Measurements from ENCODE around the gene SLC38A11.
A peak's percentile ranks its signal among the peaks of the same experiment; 100 is the strongest.
"Not testable (repeated sequence)": the region's sequence is repeated elsewhere in the genome, so short reads cannot be mapped to it uniquely, and the experiment has no call there.

The SLC38A11 gene

DNA sequence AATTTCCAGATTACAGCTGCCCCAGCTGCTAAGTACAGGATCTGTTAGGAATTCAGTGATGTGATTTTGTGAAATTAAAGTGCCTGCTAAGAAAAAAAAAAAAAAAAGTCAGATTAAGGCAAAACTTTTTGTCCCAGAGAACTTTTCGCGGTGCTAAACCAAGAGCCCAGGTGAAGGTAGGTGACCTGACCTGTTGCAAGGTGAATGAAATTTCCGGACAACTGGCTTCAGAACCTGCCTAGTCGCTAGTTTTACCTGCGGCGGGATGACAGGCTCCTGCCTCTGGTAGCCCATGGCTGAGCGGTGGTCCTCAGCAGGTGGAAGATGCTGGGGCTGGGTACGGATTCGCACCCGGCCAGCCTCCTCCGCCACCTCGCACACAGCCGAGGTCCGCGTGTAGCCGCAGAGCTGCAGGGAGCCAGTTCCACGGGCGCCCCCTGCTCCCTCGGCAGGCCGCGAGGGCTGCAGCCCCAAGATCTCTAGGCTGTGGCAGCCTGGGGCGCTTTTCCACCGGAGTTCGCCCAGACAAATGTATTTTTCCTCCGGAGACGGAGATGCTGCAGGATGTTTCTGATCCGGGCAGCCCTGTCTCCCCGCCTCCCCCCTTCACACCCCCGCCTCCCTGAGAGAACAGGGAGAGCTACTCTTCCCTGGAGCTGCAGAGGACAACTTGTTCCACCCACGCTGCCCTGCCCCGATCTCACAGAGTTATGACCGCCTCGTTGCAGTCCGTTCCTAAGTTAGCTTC, at the start of gene SLC38A11:
Gene SLC38A11 (minus strand): TSS at position 572 of the 748 bp plus-strand sequence. CDS start 278 bp downstream, at position 294.
- no peak for DNase-seq (ENCODE audit: low spot score)

GRCh38 chr2:165003443-165004130, 48.3 kb upstream of the SLC38A11 start:
- no peak for DNase-seq (ENCODE audit: low spot score)

DNA sequence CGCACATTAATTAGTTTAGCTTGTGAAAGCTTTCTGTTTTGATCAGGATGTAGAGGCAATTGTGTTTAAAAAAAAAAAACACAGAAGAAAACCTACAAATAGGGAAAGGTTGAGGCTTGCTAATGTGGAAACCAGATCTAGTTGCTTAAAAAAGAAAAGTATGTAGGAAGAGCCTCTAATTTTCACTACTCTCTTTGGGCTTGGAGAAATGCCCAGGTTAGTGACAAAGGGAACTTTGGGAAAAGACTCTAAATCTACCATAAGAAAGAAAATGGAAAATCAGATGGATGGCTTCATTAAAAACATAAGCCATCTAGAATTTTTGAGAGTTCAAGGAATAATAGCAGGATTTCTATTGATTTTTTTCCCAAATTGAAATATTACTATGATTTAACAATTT, 47.3 kb upstream of the SLC38A11 start:
- DNase-seq (ENCODE audit: low spot score) = no peak

DNA sequence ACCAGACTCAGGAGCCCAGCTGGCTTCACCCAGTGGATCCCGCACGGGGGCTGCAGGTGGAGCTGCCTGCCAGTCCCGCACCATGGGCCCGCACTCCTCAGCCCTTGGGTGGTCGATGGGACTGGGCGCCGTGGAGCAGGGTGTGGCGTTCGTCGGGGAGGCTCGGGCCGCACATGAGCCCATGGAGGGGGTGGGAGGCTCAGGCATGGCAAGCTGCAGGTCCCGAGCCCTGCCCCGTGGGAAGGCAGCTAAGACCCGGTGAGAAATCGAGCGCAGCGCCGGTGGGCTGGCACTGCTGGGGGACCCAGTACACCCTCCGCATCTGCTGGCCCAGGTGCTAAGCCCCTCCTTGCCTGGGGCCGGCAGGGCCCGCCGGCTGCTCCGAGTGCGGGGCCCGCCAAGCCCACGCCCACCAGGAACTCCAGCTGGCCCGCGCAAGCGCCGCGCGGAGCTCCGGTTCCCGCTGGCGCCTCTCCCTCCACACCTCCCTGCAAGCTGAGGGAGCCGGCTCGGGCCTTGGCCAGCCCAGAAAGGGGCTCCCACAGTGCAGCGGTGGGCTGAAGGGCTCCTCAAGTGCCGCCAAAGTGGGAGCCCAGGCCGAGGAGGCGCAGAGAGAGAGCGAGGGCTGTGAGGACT, 39.5 kb upstream of the SLC38A11 start:
- DNase-seq (ENCODE audit: low spot score) = not testable (repeated sequence)

- no peak for DNase-seq (ENCODE audit: low spot score)
Observed at GRCh38 chr2:164993287-164994016, 38.1 kb upstream of the SLC38A11 start.

DNA sequence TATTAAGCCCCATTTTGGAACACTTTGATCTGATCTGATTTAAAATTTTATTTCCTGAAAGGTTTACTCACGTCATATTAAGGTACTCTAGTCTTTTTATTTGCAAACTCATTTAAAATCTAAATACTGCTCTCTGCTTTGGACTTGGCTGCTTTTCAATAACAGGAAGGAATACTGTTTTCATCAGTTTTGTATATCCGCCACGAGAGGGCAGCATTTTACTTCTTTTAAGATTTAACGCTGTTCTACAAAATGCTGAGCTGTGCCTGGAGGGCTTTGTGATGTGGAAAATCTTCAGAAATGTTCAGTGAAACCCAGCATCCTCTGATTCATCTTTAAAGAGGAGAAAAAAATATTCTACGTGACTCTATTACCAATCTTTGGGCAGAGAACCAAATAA, 37.5 kb upstream of the SLC38A11 start:
- peak; percentile 26 for DNase-seq (ENCODE audit: low spot score)

DNA sequence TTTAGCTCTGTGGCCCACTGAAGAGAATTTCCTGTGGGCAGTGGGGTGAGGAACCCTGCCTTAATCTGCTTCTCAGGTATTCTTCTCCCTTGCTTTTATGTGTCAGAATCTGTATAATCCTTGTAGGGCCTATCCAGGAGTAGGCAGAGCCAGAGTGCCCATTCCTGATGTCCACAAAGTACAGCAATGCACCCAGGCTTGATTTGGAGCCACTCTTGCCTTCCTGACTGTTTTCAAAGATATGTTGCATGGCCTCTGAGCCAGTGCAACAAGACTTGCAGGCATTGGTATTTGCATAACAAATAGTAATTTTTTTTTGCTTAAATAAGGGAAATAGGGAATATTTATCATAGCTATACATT, 36.7 kb upstream of the SLC38A11 start:
- not testable (repeated sequence) for DNase-seq (ENCODE audit: low spot score)

DNA sequence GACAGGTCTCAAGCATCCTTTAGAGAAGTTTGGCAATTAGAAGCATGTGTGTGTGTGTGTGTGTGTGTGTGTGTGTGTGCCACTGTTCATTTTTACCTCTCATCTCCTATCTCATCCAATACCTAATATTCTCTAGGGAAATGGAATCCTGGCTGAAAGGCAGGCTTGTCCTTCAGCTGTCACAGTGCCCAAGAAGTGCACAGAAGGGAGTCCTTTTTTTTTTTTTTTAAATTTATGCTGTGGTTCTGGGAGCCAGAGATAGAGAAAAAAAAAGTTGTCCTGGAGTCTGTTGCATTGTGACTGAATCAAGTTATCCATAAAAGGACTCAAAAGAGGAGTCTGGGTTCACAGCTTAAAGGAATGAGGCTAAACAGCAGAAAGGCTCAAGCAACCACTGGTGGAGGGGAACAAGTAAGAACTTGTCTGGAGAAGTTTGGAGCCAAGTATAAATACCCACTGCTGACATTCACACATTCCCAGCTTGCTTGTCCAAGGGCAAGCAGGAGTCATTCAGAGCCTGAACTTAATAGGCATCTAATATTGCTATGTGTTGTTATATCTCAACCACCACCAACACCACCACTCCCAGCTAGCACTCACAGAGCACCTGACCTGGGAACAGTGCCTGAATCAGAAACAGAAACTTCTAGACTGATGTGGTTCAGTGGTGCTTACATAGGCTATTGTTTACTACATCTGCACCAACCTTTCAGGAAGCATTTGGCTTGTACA, 36.2 kb upstream of the SLC38A11 start:
- not testable (repeated sequence) for DNase-seq (ENCODE audit: low spot score)

GRCh38 chr2:164990953-164991352, 35.6 kb upstream of the SLC38A11 start:
- DNase-seq (ENCODE audit: low spot score) = not testable (repeated sequence)

- not testable (repeated sequence) for DNase-seq (ENCODE audit: low spot score)
Observed at GRCh38 chr2:164988805-164989204, 33.5 kb upstream of the SLC38A11 start.

DNA sequence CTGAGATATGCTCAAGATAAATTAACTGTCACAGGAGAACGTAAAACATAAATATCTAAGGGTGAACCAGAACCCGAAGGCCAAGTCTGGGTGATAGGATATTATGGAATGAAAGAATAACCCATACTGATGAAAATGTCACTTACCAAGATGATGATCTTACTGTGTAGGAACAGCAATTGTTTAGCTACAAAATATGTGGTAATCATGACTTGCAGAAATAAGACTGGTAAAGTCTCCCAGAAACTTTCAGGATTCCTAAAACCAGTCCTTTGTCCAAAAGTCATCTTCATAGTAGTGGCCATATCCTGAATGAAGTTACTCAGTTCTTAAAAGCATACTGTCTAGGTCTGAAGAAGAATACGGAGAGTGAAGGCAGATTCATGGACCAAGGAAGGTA, 30.7 kb upstream of the SLC38A11 start:
- DNase-seq (ENCODE audit: low spot score) = not testable (repeated sequence)

DNA sequence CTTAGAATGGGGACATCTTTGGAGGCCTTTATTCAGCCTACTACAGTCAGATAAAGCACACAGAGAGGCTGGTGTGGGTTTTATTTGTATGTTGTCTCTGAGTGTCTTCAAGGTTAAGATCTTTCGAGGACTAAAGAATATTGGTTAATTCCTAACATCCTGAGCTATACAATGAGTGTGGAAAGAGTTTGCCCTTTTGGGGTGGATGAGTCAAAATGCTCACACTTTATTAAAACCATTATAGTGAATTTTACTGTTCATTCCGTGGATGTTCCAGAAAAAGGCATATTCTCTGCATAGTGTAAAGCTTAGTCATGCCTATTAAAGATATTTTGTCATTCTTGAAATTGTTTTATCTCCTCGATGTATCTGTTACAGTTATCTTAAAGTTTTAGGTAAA, 29.1 kb upstream of the SLC38A11 start:
- DNase-seq (ENCODE audit: low spot score) = no peak

DNA sequence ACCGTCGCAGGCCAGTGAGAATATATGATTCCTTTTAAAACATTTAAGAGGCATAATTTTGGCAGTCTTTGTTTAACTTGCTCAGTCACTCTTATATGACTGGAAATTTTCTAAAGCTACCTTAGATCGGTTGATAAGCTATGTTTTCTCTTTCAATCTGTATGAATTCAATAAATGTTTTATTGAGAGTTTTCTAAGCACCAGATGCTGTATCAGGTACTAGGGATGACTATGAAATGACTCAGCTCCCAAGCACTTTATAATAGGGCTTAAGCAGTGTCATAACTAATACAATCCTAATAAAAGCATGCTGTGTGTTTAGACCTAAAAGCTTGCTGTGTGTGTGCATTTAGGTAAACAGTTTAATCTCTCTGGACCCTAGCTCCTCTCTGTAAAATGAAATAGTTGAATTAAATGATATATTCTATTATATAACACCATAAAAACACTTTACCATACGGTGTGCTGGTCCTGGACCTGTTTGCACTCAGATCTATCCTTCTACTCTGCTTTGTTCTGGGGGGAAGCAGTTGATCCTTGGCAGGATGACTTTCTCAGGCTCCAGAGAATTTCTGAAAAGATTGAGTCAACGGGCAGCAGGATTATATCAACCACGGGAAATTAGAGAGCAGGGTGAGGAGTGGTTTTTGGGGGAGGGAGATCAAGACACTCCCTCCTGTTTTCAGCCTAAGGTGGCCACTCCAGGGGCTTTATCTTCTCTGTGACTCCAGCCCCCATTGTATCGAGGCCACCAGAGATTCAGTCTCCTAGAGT, 26.1 kb upstream of the SLC38A11 start:
- no peak for DNase-seq (ENCODE audit: low spot score)

DNA sequence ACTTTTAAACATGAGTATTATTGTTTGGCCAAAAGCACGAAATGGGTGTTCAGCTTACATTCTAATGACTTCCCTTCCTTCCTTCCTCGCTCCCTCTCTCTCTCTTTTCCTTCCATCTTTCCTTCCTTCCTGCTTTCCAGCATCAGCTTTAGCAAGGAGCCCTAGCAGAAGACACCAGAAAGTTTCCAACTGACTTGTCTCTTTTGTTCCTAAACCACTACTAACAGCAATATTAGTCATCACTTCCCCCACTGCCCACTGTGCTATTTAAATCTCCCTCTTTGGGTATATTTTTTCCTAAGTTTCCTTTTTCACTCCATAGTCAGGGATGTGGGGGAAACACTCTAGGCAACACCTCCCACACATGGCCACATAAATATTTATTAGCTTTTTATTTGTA, 25.4 kb upstream of the SLC38A11 start:
- DNase-seq (ENCODE audit: low spot score) = not testable (repeated sequence)

DNA sequence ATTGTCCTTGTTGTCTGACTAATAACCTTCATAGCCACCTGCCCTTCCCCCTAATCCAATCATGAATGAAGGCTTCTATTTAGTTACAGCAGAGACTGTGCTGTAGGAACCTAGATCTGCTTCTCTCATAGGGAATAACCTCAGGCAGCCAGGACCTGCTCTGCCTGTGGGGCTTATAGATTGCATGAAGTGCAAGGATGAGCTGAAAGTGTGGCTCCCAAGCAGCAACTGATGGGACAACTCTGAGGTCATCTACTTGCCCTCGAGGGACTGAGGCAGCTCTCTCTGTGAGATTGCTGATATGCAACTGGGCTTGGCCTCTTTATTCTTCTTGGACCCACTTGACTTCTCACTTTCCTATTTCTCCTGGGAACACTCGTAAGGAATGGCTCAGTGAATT, 23.8 kb upstream of the SLC38A11 start:
- no peak for DNase-seq (ENCODE audit: low spot score)

DNA sequence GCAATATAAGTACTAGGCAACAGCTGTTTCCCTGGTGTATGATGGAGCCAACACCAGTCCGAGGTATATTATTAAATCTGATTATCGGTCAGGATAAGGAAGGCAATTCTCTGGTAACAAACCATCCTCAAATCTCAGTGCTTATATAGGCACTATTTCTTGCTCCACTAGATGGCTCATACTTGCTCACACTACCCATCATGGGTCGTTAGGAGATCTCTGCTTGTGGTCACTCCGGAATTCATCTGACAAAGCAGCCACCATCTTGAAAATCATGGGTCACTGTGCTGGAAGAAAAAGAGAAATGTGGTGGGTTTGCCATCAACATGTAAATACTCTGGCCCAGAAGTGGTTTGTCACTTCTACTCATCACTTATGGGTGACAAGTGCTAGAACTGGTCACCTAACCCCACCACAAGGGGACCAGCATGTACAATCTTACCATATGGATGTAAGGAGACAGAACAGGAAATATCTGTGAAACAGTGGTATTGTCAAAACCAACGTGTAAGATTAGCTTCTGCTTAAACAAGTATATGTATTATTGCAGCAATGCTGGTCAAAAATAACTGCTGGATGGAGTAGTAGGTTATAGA, 21.6 kb upstream of the SLC38A11 start:
- not testable (repeated sequence) for DNase-seq (ENCODE audit: low spot score)

DNA sequence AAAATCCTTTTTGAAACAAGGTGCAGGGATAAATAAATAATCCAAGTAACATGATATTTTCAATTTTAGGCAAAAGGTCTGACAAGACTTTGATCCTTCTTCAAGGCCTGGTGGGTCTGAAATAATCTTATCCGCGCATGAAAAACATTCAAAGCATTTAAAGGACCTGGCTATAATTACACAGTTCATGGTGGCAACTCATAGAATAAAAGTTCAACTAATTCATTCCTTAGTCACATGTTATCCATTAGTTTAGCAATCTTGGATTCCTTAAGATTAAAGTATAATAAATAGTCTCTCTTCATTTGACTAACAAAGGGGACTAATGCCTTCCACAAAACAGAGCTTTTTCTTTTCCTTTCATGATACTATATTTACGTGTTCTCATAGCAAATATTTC, 21.0 kb upstream of the SLC38A11 start:
- DNase-seq (ENCODE audit: low spot score) = no peak

DNA sequence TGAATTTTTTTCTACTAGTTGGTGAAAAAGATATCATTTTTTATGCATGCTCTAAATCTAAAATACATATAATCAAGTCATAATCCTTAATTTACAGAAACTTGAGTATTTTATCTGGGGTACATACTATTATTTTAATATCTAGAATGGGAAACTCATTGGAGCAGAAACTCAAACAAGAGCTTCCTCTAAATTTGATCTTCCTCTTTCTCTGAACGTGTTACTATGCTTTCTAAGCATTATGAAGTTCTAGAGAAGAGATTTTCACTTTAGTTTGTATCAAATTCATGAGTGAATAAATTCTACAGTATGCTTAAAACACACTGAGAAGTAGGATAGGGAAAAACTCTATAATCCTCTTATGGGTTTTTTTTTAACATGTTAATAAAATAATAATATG, 20.6 kb upstream of the SLC38A11 start:
- DNase-seq (ENCODE audit: low spot score) = no peak

GRCh38 chr2:164974221-164974620, 18.9 kb upstream of the SLC38A11 start:
- DNase-seq (ENCODE audit: low spot score) = no peak

GRCh38 chr2:164972216-164972615, 16.9 kb upstream of the SLC38A11 start:
- no peak for DNase-seq (ENCODE audit: low spot score)
